ENCODE measurements around the gene NKAIN2.

NKAIN2 gene

GRCh38 chr6:124567401-124567800 is 763.7 kb downstream of the NKAIN2 start:
- DNase-seq (ENCODE audit: low read depth in 2 of 2) = no peak

GRCh38 chr6:124573953-124574352 is 770.3 kb downstream of the NKAIN2 start:
- no peak for DNase-seq (ENCODE audit: low read depth in 2 of 2)

GRCh38 chr6:124577734-124578281 is 774.1 kb downstream of the NKAIN2 start:
- no peak for DNase-seq (ENCODE audit: low read depth in 2 of 2)

GRCh38 chr6:124590001-124590400 is 786.3 kb downstream of the NKAIN2 start:
- no peak for DNase-seq (ENCODE audit: low read depth in 2 of 2)

- DNase-seq (ENCODE audit: low read depth in 2 of 2) = no peak
These were observed 796.0 kb downstream of the NKAIN2 start for GRCh38 chr6:124599656-124600055.

GRCh38 chr6:124604719-124605118 is 801.1 kb downstream of the NKAIN2 start:
- no peak for DNase-seq (ENCODE audit: low read depth in 2 of 2)

- DNase-seq (ENCODE audit: low read depth in 2 of 2) = no peak
These were observed 803.5 kb downstream of the NKAIN2 start for GRCh38 chr6:124607119-124607627.

GRCh38 chr6:124613031-124613430 is 809.4 kb downstream of the NKAIN2 start:
- no peak for DNase-seq (ENCODE audit: low read depth in 2 of 2)

- no peak for DNase-seq (ENCODE audit: low read depth in 2 of 2)
These were observed 818.7 kb downstream of the NKAIN2 start for GRCh38 chr6:124622351-124622750.

- DNase-seq (ENCODE audit: low read depth in 2 of 2) = no peak
These were observed 830.0 kb downstream of the NKAIN2 start for GRCh38 chr6:124633655-124634054.

GRCh38 chr6:124640432-124640831 is 836.8 kb downstream of the NKAIN2 start:
- DNase-seq (ENCODE audit: low read depth in 2 of 2) = no peak

- no peak for DNase-seq (ENCODE audit: low read depth in 2 of 2)
These were observed 852.2 kb downstream of the NKAIN2 start for GRCh38 chr6:124655866-124656265.

GRCh38 chr6:124658053-124658452 is 854.4 kb downstream of the NKAIN2 start:
- DNase-seq (ENCODE audit: low read depth in 2 of 2) = no peak

GRCh38 chr6:124659427-124659826 is 855.8 kb downstream of the NKAIN2 start:
- no peak for DNase-seq (ENCODE audit: low read depth in 2 of 2)

- no peak for DNase-seq (ENCODE audit: low read depth in 2 of 2)
These were observed 856.5 kb downstream of the NKAIN2 start for GRCh38 chr6:124660185-124660584.

GRCh38 chr6:124661097-124661661 is 857.5 kb downstream of the NKAIN2 start:
- no peak for DNase-seq (ENCODE audit: low read depth in 2 of 2)

GRCh38 chr6:124668028-124668427 is 864.4 kb downstream of the NKAIN2 start:
- no peak for DNase-seq (ENCODE audit: low read depth in 2 of 2)

GRCh38 chr6:124669713-124670480 is 866.2 kb downstream of the NKAIN2 start:
- DNase-seq (ENCODE audit: low read depth in 2 of 2) = no peak

- no peak for DNase-seq (ENCODE audit: low read depth in 2 of 2)
These were observed 867.1 kb downstream of the NKAIN2 start for GRCh38 chr6:124670801-124671200.

- no peak for DNase-seq (ENCODE audit: low read depth in 2 of 2)
These were observed 867.7 kb downstream of the NKAIN2 start for GRCh38 chr6:124671324-124671723.

GRCh38 chr6:124674042-124674441 is 870.4 kb downstream of the NKAIN2 start:
- no peak for DNase-seq (ENCODE audit: low read depth in 2 of 2)

GRCh38 chr6:124676033-124676432 is 872.4 kb downstream of the NKAIN2 start:
- DNase-seq (ENCODE audit: low read depth in 2 of 2) = no peak

GRCh38 chr6:124677874-124678273 is 874.2 kb downstream of the NKAIN2 start:
- DNase-seq (ENCODE audit: low read depth in 2 of 2) = no peak

All from activated CD4-positive, alpha-beta T cell treated with anti-CD3 and anti-CD28 coated beads for 24 hours (primary cell).